GM23338 (cell line): ENCODE measurements around the gene ATP9B. TPM values are rescaled to one million over a fixed set of nuclear protein-coding genes. Genes with fewer than 3 reads are reported as not detected.

Experiments
- ATAC-seq: fragments of 200-7000 bp; cut with Tn5 transposase; 3 replicates; pipeline ENCODE4 v1.9.1; 2020
- DNase-seq: peaks from one replicate; pipeline ENCODE4 v3.0.0-alpha.2; 2015; ENCODE audit warnings: low spot score
- H2AFZ ChIP-seq: fragments of 200-600 bp; sonication (generic); 2 replicates; pipeline ENCODE4 v1.8.0; 2016; ENCODE audit warnings: antibody characterized with exemption, mild to moderate bottlenecking, moderate library complexity
- H3F3A ChIP-seq: fragments of 200-600 bp; sonication (generic); replicated peaks from 2 replicates; pipeline ENCODE4 v1.8.0; 2017; ENCODE audit warnings: antibody characterized with exemption, mixed run types, low read depth
- H3K27ac ChIP-seq: fragments of 200-600 bp; sonication (generic); 2 replicates; pipeline ENCODE4 v1.6.1; 2016; ENCODE audit warnings: low read depth
- H3K27me3 ChIP-seq: fragments of 200-600 bp; sonication (generic); 2 replicates; pipeline ENCODE4 v1.8.0; 2016; ENCODE audit warnings: mild to moderate bottlenecking, mixed run types, moderate library complexity; ENCODE audit not compliant: insufficient read depth
- H3K36me3 ChIP-seq: fragments of 200-600 bp; sonication (generic); 2 replicates; pipeline ENCODE4 v1.8.0; 2016; ENCODE audit warnings: mild to moderate bottlenecking; ENCODE audit not compliant: insufficient read depth
- H3K4me1 ChIP-seq: fragments of 200-600 bp; sonication (generic); 2 replicates; pipeline ENCODE4 v1.8.0; 2016; ENCODE audit warnings: mild to moderate bottlenecking, moderate library complexity; ENCODE audit not compliant: insufficient read depth
- H3K4me2 ChIP-seq: fragments of 200-600 bp; sonication (generic); 2 replicates; pipeline ENCODE4 v1.7.1; 2017; ENCODE audit warnings: mixed run types
- H3K4me3 ChIP-seq: fragments of 200-600 bp; sonication (generic); 2 replicates; pipeline ENCODE4 v1.6.1; 2016; ENCODE audit warnings: mixed run types
- H3K79me2 ChIP-seq: fragments of 200-600 bp; sonication (generic); replicated peaks from 2 replicates; pipeline ENCODE4 v1.8.0; 2017; ENCODE audit warnings: mild to moderate bottlenecking; ENCODE audit not compliant: insufficient read depth
- H3K9me2 ChIP-seq: fragments of 200-600 bp; sonication (generic); 2 replicates; pipeline ENCODE4 v1.8.0; 2017; ENCODE audit not compliant: insufficient read depth
- H4K20me1 ChIP-seq: fragments of 200-600 bp; sonication (generic); replicated peaks from 2 replicates; pipeline ENCODE4 v1.8.0; 2017; ENCODE audit warnings: mild to moderate bottlenecking; ENCODE audit not compliant: insufficient read depth
- H3K27ac Mint-ChIP-seq: 2 replicates; pipeline ENCODE4 v1.8.0; 2020; ENCODE audit warnings: inconsistent platforms, mild to moderate bottlenecking, moderate library complexity, mixed read lengths
- H3K27me3 Mint-ChIP-seq: 3 replicates; pipeline ENCODE4 v1.8.0; 2022; ENCODE audit warnings: low read depth, mild to moderate bottlenecking, moderate library complexity, mixed read lengths, inconsistent platforms; ENCODE audit not compliant: insufficient read depth, poor library complexity
- H3K36me3 Mint-ChIP-seq: 3 replicates; pipeline ENCODE4 v1.8.0; 2021; ENCODE audit warnings: low read depth, mild to moderate bottlenecking, inconsistent platforms, moderate library complexity, mixed read lengths
- H3K4me1 Mint-ChIP-seq: 3 replicates; pipeline ENCODE4 v1.8.0; 2020; ENCODE audit warnings: mild to moderate bottlenecking, inconsistent platforms, mixed read lengths
- H3K4me3 Mint-ChIP-seq: 3 replicates; pipeline ENCODE4 v1.8.0; 2021; ENCODE audit warnings: moderate library complexity, mild to moderate bottlenecking, inconsistent platforms, mixed read lengths
- H3K9me3 Mint-ChIP-seq: 3 replicates; pipeline ENCODE4 v1.8.0; 2020; ENCODE audit warnings: moderate library complexity, mild to moderate bottlenecking, inconsistent platforms, mixed read lengths
- CTCF ChIP-seq, 2 experiments: fragments of 200-600 bp in 1 of 2; sonication (generic) in 1 of 2; conservative IDR thresholded peaks; 2 replicates each; pipeline versions ENCODE4 v1.5.1 to v1.6.1; 2016 to 2017; ENCODE audit warnings: antibody characterized with exemption in 2 of 2, low read depth in 2 of 2, mild to moderate bottlenecking in 2 of 2, moderate library complexity in 1 of 2
- JUNB ChIP-seq: IDR thresholded peaks from one replicate; pipeline ENCODE4 v1.6.1; 2016; ENCODE audit warnings: antibody characterized with exemption; ENCODE audit not compliant: unreplicated experiment
- STAT1 ChIP-seq: IDR thresholded peaks from one replicate; pipeline ENCODE4 v1.6.1; 2016; ENCODE audit warnings: antibody characterized with exemption; ENCODE audit not compliant: unreplicated experiment
- ZNF114 ChIP-seq: fragments of 250-450 bp; sonication (Bioruptor Pico); IDR thresholded peaks from 2 replicates; pipeline ENCODE4 v1.5.0; 2020; ENCODE audit warnings: mild to moderate bottlenecking, moderate library complexity
- ZNF462 ChIP-seq: fragments of 250-450 bp; sonication (Bioruptor Pico); IDR thresholded peaks from 2 replicates; pipeline ENCODE4 v1.5.0; 2020; ENCODE audit warnings: mild to moderate bottlenecking, moderate library complexity
- polyA plus RNA-seq: library from polyadenylated mRNA; unstranded; fragments of >200 nt; fragmentation: Nextera tagmentation; extraction: Ambion mirVana; gene quantifications from 2 replicates; pipeline ENCODE4 v1.2.1, GENCODE V29; 2016
- total RNA-seq: library from RNA; depleted of rRNA; stranded (reverse); fragments of >200 nt; shearing (Covaris generic); gene quantifications from 2 replicates; pipeline ENCODE4 v1.2.3, GENCODE V29; 2014
- TF ChIP-seq, protein P1 (sequence below): IDR thresholded peaks from 2 replicates; pipeline ENCODE4 v1.6.1; 2016; ENCODE audit warnings: antibody characterized with exemption
- TF ChIP-seq, protein P2 (sequence below): IDR thresholded peaks from one replicate; pipeline ENCODE4 v1.6.1; 2018; ENCODE audit warnings: antibody characterized with exemption; ENCODE audit not compliant: unreplicated experiment

Gene ATP9B
- total and polyA plus RNA-seq, 2 experiments from 2014 or later: 14.2 to 25.6 TPM

- Histone ChIP-seq H3K4me2 (no peak overlapping the region), H3K4me1 (no peaks in the 10 kb centered on the region), H3K9me2 (no peaks in the 10 kb centered on the region), H4K20me1 (0 out of 2 replicates have a peak, but pooled peaks cover 4% of the 10 kb centered on the region), H3K79me2 (no peaks in the 10 kb centered on the region), H3F3A (no peaks in the 10 kb centered on the region), H3K36me3 (no peaks in the 10 kb centered on the region; the same call in 1 of the 2 replicates), H2AFZ (no peak overlapping the region), H3K27ac (no peak overlapping the region), H3K4me3 (no peak overlapping the region), H3K27me3 (no peaks in the 10 kb centered on the region)
- no peak for ATAC-seq
- no peak overlapping the region for H3K4me3 Mint-ChIP-seq
- peaks cover 8% of the 10 kb centered on the region; the same call in 2 of the 3 replicates for H3K36me3 Mint-ChIP-seq
- H3K9me3 Mint-ChIP-seq: no peaks in the 10 kb centered on the region
- no peak overlapping the region for H3K27ac Mint-ChIP-seq
- no peak for DNase-seq
- H3K4me1 Mint-ChIP-seq: no peaks in the 10 kb centered on the region
- no peak for TF ChIP-seq ZNF114 (CRISPR knock-in tag)
- TF ChIP-seq, protein P1, sequence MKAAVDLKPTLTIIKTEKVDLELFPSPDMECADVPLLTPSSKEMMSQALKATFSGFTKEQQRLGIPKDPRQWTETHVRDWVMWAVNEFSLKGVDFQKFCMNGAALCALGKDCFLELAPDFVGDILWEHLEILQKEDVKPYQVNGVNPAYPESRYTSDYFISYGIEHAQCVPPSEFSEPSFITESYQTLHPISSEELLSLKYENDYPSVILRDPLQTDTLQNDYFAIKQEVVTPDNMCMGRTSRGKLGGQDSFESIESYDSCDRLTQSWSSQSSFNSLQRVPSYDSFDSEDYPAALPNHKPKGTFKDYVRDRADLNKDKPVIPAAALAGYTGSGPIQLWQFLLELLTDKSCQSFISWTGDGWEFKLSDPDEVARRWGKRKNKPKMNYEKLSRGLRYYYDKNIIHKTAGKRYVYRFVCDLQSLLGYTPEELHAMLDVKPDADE: no peak
- TF ChIP-seq, protein P2, sequence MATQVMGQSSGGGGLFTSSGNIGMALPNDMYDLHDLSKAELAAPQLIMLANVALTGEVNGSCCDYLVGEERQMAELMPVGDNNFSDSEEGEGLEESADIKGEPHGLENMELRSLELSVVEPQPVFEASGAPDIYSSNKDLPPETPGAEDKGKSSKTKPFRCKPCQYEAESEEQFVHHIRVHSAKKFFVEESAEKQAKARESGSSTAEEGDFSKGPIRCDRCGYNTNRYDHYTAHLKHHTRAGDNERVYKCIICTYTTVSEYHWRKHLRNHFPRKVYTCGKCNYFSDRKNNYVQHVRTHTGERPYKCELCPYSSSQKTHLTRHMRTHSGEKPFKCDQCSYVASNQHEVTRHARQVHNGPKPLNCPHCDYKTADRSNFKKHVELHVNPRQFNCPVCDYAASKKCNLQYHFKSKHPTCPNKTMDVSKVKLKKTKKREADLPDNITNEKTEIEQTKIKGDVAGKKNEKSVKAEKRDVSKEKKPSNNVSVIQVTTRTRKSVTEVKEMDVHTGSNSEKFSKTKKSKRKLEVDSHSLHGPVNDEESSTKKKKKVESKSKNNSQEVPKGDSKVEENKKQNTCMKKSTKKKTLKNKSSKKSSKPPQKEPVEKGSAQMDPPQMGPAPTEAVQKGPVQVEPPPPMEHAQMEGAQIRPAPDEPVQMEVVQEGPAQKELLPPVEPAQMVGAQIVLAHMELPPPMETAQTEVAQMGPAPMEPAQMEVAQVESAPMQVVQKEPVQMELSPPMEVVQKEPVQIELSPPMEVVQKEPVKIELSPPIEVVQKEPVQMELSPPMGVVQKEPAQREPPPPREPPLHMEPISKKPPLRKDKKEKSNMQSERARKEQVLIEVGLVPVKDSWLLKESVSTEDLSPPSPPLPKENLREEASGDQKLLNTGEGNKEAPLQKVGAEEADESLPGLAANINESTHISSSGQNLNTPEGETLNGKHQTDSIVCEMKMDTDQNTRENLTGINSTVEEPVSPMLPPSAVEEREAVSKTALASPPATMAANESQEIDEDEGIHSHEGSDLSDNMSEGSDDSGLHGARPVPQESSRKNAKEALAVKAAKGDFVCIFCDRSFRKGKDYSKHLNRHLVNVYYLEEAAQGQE: no peak
- TF ChIP-seq CTCF (conservative IDR thresholded peaks at IDR 0.05; ENCODE audit: low read depth in 2 of 2): no peak
- TF ChIP-seq STAT1: no peak
- no peak for TF ChIP-seq JUNB
- H3K27me3 Mint-ChIP-seq: no peaks in the 10 kb centered on the region
Measured at GRCh38 chr18:79121746-79122474, 52.7 kb downstream of the ATP9B start.

DNA sequence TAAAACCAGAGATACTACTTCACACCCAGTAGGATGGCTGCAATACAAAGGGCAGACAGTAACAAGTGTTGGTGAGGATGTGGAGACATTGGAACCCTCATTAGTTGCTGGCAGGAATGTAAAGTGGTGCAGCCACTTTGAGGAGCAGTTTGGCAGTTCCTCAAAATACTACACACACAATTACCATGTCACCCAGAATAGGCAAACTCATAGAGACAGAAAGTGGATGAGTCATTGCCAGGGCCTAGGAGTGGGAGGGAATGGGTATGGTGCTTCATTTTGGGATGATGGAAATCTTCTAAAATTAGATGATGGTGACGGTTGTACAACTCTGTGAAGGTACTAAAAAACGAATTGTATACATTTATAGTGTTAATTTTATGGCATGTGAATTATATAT, 54.8 kb downstream of the ATP9B start:
- Histone ChIP-seq H3K4me3 (no peak overlapping the region), H3K27me3 (no peaks in the 10 kb centered on the region), H3K79me2 (no peaks in the 10 kb centered on the region), H4K20me1 (0 out of 2 replicates have a peak, but pooled peaks cover 4% of the 10 kb centered on the region), H3K4me1 (no peaks in the 10 kb centered on the region), H3F3A (no peaks in the 10 kb centered on the region), H2AFZ (no peak overlapping the region), H3K4me2 (no peak overlapping the region), H3K36me3 (no peaks in the 10 kb centered on the region; the same call in 1 of the 2 replicates), H3K9me2 (no peaks in the 10 kb centered on the region), H3K27ac (no peak overlapping the region)
- ATAC-seq (no peak), DNase-seq (no peak)
- Mint-ChIP-seq H3K4me1 (no peaks in the 10 kb centered on the region), H3K27me3 (no peaks in the 10 kb centered on the region), H3K27ac (no peak overlapping the region), H3K36me3 (peaks cover 2% of the 10 kb centered on the region; the same call in 1 of the 3 replicates), H3K4me3 (no peak overlapping the region), H3K9me3 (no peaks in the 10 kb centered on the region)
- TF ChIP-seq ZNF462 (CRISPR knock-in tag): no peak
